DND-41 (cell line): ENCODE data around the gene RGS3.

Source experiments
- ATAC-seq: fragments of 200-7000 bp; cut with Tn5 transposase; 3 replicates; pipeline ENCODE4 v1.9.1; 2021; ENCODE audit warnings: low read depth; ENCODE audit not compliant: insufficient read depth
- DNase-seq: peaks from one replicate; pipeline ENCODE4 v3.0.0-alpha.2; 2020
- H2AFZ ChIP-seq: 2 replicates; pipeline ENCODE4 v1.6.0; 2012; ENCODE audit warnings: low read depth, low read length
- H3K27ac ChIP-seq: 2 replicates; pipeline ENCODE4 v1.5.1; 2012; ENCODE audit warnings: low read length, inconsistent platforms
- H3K27me3 ChIP-seq: fragments of 200-600 bp; sonication (generic); 2 replicates; pipeline ENCODE4 v1.6.0; 2012; ENCODE audit warnings: low read length, mild to moderate bottlenecking, inconsistent platforms; ENCODE audit not compliant: insufficient read depth, poor library complexity
- H3K36me3 ChIP-seq: 2 replicates; pipeline ENCODE4 v1.5.1; 2012; ENCODE audit warnings: low read length, inconsistent platforms; ENCODE audit not compliant: insufficient read depth
- H3K4me1 ChIP-seq: 2 replicates; pipeline ENCODE4 v1.5.1; 2012; ENCODE audit warnings: mild to moderate bottlenecking, low read length; ENCODE audit not compliant: insufficient read depth
- H3K4me2 ChIP-seq: 2 replicates; pipeline ENCODE4 v1.6.0; 2012; ENCODE audit warnings: mild to moderate bottlenecking, moderate library complexity, low read length, inconsistent platforms; ENCODE audit not compliant: insufficient read depth
- H3K4me3 ChIP-seq, 2 experiments: fragments of 200-600 bp in 1 of 2; shearing (Covaris generic) in 1 of 2; 2 replicates each; pipeline ENCODE4 v1.5.1; 2012 to 2016; ENCODE audit warnings: inconsistent platforms in 2 of 2, low read length in 2 of 2, mild to moderate bottlenecking in 2 of 2, low read depth in 1 of 2, moderate library complexity in 1 of 2
- H3K79me2 ChIP-seq: 2 replicates; pipeline ENCODE4 v1.6.0; 2012; ENCODE audit warnings: low read length, inconsistent platforms; ENCODE audit not compliant: insufficient read depth
- H3K9ac ChIP-seq: 2 replicates; pipeline ENCODE4 v1.6.0; 2012; ENCODE audit warnings: low read depth, mild to moderate bottlenecking, inconsistent platforms, low read length, moderate library complexity
- H3K9me3 ChIP-seq: 2 replicates; pipeline ENCODE4 v1.5.1; 2012; ENCODE audit warnings: low read length, moderate library complexity, mild to moderate bottlenecking, inconsistent platforms; ENCODE audit not compliant: insufficient read depth, severe bottlenecking
- H4K20me1 ChIP-seq: 2 replicates; pipeline ENCODE4 v1.6.0; 2012; ENCODE audit warnings: low read length; ENCODE audit not compliant: insufficient read depth
- EZH2 ChIP-seq: IDR thresholded peaks from 3 replicates; pipeline ENCODE4 v1.6.1; 2012; ENCODE audit warnings: borderline replicate concordance, low read depth, mild to moderate bottlenecking, moderate library complexity, low read length, inconsistent platforms; ENCODE audit not compliant: severe bottlenecking
- TF ChIP-seq, protein P1 (sequence below): IDR thresholded peaks from 2 replicates; pipeline ENCODE4 v1.5.1; 2012; ENCODE audit warnings: borderline replicate concordance, low read length, moderate library complexity, mild to moderate bottlenecking; ENCODE audit not compliant: poor library complexity, severe bottlenecking; ENCODE audit errors: extremely low read depth

RGS3 gene

DNA sequence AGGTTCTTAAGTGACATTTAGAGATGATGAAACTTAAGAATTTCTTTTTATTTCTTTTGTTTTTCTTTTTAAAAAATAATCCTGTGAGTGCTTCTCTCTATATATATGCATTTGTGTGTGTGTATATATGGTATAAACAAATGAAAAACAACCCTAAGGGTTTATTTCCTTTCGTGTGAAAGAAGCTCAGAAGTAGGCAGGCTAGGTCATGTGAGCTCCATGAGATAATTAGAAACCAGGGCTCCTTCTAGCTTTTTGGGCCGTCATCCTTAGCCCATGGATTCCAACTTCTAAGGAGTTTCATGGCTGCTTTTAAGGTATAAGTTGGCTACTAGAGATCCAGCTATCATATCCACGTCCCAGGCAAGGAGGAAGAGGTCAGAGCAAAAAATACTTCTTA is 41.8 kb upstream of the RGS3 start:
- no peak overlapping the region for H3K4me3 ChIP-seq
- no peaks in the 10 kb centered on the region for H3K9me3 ChIP-seq
- no peaks in the 10 kb centered on the region for H3K79me2 ChIP-seq
- no peak overlapping the region for H3K4me2 ChIP-seq
- ATAC-seq: no peak
- H3K9ac ChIP-seq: no peak overlapping the region
- H4K20me1 ChIP-seq: no peaks in the 10 kb centered on the region
- H2AFZ ChIP-seq: no peak overlapping the region
- H3K36me3 ChIP-seq: no peaks in the 10 kb centered on the region
- TF ChIP-seq EZH2: no peak
- TF ChIP-seq, protein P1, sequence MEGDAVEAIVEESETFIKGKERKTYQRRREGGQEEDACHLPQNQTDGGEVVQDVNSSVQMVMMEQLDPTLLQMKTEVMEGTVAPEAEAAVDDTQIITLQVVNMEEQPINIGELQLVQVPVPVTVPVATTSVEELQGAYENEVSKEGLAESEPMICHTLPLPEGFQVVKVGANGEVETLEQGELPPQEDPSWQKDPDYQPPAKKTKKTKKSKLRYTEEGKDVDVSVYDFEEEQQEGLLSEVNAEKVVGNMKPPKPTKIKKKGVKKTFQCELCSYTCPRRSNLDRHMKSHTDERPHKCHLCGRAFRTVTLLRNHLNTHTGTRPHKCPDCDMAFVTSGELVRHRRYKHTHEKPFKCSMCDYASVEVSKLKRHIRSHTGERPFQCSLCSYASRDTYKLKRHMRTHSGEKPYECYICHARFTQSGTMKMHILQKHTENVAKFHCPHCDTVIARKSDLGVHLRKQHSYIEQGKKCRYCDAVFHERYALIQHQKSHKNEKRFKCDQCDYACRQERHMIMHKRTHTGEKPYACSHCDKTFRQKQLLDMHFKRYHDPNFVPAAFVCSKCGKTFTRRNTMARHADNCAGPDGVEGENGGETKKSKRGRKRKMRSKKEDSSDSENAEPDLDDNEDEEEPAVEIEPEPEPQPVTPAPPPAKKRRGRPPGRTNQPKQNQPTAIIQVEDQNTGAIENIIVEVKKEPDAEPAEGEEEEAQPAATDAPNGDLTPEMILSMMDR: no peak
- H3K27ac ChIP-seq: no peak overlapping the region
- DNase-seq: no peak
- no peaks in the 10 kb centered on the region for H3K4me1 ChIP-seq
- no peaks in the 10 kb centered on the region for H3K27me3 ChIP-seq

DNA sequence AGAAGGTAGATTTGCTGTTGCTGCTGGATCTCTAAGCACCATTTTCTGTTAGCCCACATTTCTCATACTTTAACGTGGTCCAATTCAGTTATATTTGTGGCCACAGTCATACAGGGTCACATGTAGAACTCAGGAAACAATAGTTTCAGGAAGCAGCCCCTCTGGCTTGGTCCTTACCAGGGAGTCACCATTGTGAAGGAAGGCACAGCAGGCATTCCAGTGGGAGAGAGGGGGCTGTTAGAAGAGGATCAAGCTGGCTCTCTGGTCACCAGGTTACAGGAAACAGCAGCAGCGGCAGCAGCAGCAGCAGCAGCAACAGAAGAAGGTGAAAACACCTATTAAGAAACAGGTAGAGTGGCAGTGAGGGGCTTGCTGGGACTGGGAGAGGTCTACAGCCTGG is 38.5 kb upstream of the RGS3 start:
- H2AFZ ChIP-seq: no peak overlapping the region
- TF ChIP-seq, protein P1: no peak
- TF ChIP-seq EZH2: no peak
- no peak overlapping the region for H3K9ac ChIP-seq
- H3K4me3 ChIP-seq: no peak overlapping the region
- no peaks in the 10 kb centered on the region for H3K4me1 ChIP-seq
- H3K27ac ChIP-seq: no peak overlapping the region
- H3K36me3 ChIP-seq: no peaks in the 10 kb centered on the region
- no peak for ATAC-seq
- no peaks in the 10 kb centered on the region for H4K20me1 ChIP-seq
- no peaks in the 10 kb centered on the region for H3K9me3 ChIP-seq
- H3K4me2 ChIP-seq: no peak overlapping the region
- H3K79me2 ChIP-seq: no peaks in the 10 kb centered on the region
- no peak for DNase-seq
- H3K27me3 ChIP-seq: no peaks in the 10 kb centered on the region

DNA sequence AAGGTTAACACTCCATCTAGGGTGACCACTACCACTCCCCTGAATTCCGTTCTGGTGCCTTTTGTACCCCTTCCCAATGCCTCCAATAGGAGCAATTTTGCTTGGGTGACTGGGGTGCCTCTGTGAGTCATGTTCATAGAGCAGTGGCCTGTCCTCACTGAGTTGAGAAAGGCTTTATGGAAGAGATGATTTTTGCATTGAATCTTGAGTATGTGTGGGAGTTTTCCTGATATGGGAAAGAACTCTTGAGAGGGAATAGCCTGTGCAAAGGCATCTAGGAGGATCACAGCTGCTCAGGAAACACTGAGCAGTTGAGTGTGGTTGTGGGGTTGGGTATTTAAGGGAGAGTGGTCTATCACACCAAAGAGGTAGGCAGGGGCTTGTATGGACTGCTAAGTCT is 36.8 kb upstream of the RGS3 start:
- no peaks in the 10 kb centered on the region for H3K9me3 ChIP-seq
- TF ChIP-seq, protein P1: no peak
- no peak for TF ChIP-seq EZH2

GRCh38 chr9:113427629-113428028 is 35.9 kb upstream of the RGS3 start:
- Histone ChIP-seq H3K4me2 (no peak overlapping the region), H3K36me3 (no peaks in the 10 kb centered on the region), H2AFZ (no peak overlapping the region), H3K4me3 (no peak overlapping the region), H4K20me1 (no peaks in the 10 kb centered on the region), H3K9me3 (no peaks in the 10 kb centered on the region), H3K79me2 (no peaks in the 10 kb centered on the region), H3K27me3 (no peaks in the 10 kb centered on the region), H3K9ac (no peak overlapping the region), H3K27ac (no peak overlapping the region), H3K4me1 (no peaks in the 10 kb centered on the region)
- TF ChIP-seq, protein P1: no peak
- no peak for TF ChIP-seq EZH2
- no peak for DNase-seq
- no peak for ATAC-seq

More for the DNA sequence above, 36.8 kb upstream of the RGS3 start:
- H3K9ac ChIP-seq: no peak overlapping the region
- H3K27me3 ChIP-seq: no peaks in the 10 kb centered on the region
- H3K27ac ChIP-seq: no peak overlapping the region
- H3K4me2 ChIP-seq: no peak overlapping the region
- H3K4me1 ChIP-seq: no peaks in the 10 kb centered on the region
- H3K79me2 ChIP-seq: no peaks in the 10 kb centered on the region
- DNase-seq: no peak
- H4K20me1 ChIP-seq: no peaks in the 10 kb centered on the region
- H3K4me3 ChIP-seq: no peak overlapping the region
- no peak for ATAC-seq
- no peaks in the 10 kb centered on the region for H3K36me3 ChIP-seq
- H2AFZ ChIP-seq: no peak overlapping the region
